Tibial artery (tissue), 4 donors: Measurements from ENCODE around the gene SEZ6L2.

Experiments
- DNase-seq, 2 donors: peaks; one replicate each; pipeline ENCODE4 v3.0.0-alpha.2; 2019
- H3K27ac ChIP-seq, 2 donors: fragments of 200-600 bp; sonication (generic) in 1 of 2; 1 replicate in 1 of 2; 2 replicates in 1 of 2; pipeline ENCODE4 v1.5.1; 2018 to 2019; ENCODE audit warnings: mild to moderate bottlenecking in 1 of 2
- H3K27me3 ChIP-seq, 2 donors: fragments of 200-600 bp; sonication (generic) in 1 of 2; one replicate each; pipeline versions ENCODE4 v1.5.1 to v1.6.0; 2016 to 2019
- H3K36me3 ChIP-seq, 3 donors: fragments of 200-600 bp; sonication (generic) in 2 of 3; one replicate each; pipeline ENCODE4 v1.5.1; 2016 to 2019; ENCODE audit warnings: mild to moderate bottlenecking in 2 of 3
- H3K4me1 ChIP-seq, 4 donors: fragments of 200-600 bp; sonication (generic) in 2 of 4; 1 replicate in 3 of 4; 2 replicates in 1 of 4; pipeline ENCODE4 v1.5.1; 2016 to 2019
- H3K4me3 ChIP-seq, 2 donors: fragments of 200-600 bp; sonication (generic) in 1 of 2; 1 replicate in 1 of 2; 2 replicates in 1 of 2; pipeline ENCODE4 v1.5.1; 2018 to 2019; ENCODE audit warnings: mild to moderate bottlenecking in 2 of 2
- H3K9me3 ChIP-seq, 3 donors: fragments of 200-600 bp; sonication (generic) in 1 of 3; one replicate each; pipeline ENCODE4 v1.5.1; 2016 to 2019
- intact Hi-C: fragments of 100-400 bp; cut with DNase I; formaldehyde crosslinking; loops from one replicate; pipeline ENCODE4 v1.15.0; 2023; ENCODE audit warnings: low total_unique reads
- TF ChIP-seq, protein P1 (sequence below), 2 experiments: fragments of 200-600 bp in 1 of 2; fragments of 450-650 bp in 1 of 2; IDR thresholded peaks; one replicate each; pipeline ENCODE4 v1.5.1; 2017 to 2019; ENCODE audit warnings: antibody characterized with exemption in 2 of 2, mild to moderate bottlenecking in 1 of 2, moderate library complexity in 1 of 2

The SEZ6L2 gene

GRCh38 chr16:29825145-29826044 is 74.0 kb downstream of the SEZ6L2 start:
- Histone ChIP-seq H3K36me3 (peaks cover 0 to 9% (median 1%) of the 10 kb centered on the region in 3 donors), H3K4me1 (peaks cover 7 to 69% (median 55%) of the 10 kb centered on the region in 4 donors), H3K27me3 (no peaks in the 10 kb centered on the region), H3K9me3 (no peaks in the 10 kb centered on the region), H3K4me3 (no peak overlapping the region), H3K27ac (peak overlapping the region; percentile 60 to 64)
- TF ChIP-seq, protein P1, sequence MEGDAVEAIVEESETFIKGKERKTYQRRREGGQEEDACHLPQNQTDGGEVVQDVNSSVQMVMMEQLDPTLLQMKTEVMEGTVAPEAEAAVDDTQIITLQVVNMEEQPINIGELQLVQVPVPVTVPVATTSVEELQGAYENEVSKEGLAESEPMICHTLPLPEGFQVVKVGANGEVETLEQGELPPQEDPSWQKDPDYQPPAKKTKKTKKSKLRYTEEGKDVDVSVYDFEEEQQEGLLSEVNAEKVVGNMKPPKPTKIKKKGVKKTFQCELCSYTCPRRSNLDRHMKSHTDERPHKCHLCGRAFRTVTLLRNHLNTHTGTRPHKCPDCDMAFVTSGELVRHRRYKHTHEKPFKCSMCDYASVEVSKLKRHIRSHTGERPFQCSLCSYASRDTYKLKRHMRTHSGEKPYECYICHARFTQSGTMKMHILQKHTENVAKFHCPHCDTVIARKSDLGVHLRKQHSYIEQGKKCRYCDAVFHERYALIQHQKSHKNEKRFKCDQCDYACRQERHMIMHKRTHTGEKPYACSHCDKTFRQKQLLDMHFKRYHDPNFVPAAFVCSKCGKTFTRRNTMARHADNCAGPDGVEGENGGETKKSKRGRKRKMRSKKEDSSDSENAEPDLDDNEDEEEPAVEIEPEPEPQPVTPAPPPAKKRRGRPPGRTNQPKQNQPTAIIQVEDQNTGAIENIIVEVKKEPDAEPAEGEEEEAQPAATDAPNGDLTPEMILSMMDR (IDR thresholded peaks at IDR 0.05) = no peak
- no peak for DNase-seq
- intact Hi-C loops = loop anchor here (5.0 kb wide), 1 partner anchor 37 kb away; the partner anchor contains the start of gene CDIPT

DNA sequence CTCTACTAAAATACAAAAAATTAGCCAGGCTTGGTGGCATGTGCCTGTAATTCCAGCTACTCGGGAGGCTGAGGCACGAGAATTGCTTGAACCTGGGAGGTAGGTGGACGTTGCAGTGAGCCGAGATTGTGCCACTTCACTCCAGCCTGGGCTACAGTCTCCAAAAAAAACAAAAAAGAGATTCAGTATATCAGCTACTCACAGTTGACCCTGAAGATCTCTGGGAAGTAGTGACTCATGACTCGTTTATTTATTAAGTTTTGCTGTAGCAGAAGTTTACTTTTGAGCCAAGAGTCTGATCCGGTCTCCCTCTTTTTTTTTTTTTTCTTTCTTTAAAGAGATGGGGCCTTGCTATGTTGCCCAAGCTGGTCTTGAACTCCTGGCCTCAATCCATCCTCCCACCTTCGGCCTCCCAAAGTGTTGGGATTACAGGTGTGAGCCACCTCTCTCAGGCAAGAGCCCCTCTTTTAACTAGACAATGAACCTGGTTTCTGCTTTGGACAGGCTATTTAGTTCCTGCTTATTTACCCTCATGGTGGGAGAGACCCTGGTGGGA is 74.7 kb downstream of the SEZ6L2 start:
- H3K9me3 ChIP-seq = no peaks in the 10 kb centered on the region
- H3K27ac ChIP-seq = peak overlapping the region; percentile 60 to 64
- no peak overlapping the region for H3K4me3 ChIP-seq
- no peaks in the 10 kb centered on the region for H3K27me3 ChIP-seq
- peaks cover 7 to 71% (median 60%) of the 10 kb centered on the region in 4 donors for H3K4me1 ChIP-seq
- intact Hi-C loops = loop anchor here (5.0 kb wide), 1 partner anchor 38 kb away; the partner anchor contains the start of gene CDIPT
- H3K36me3 ChIP-seq = peaks cover under 1 to 3% (median under 1%) of the 10 kb centered on the region in 3 donors
- no peak for DNase-seq
- TF ChIP-seq, protein P1 (IDR thresholded peaks at IDR 0.05) = no peak

GRCh38 chr16:29821643-29822115 is 77.7 kb downstream of the SEZ6L2 start:
- DNase-seq = no peak
- Histone ChIP-seq H3K4me3 (peak overlapping the region; percentile 59 to 72), H3K9me3 (no peaks in the 10 kb centered on the region), H3K27me3 (no peaks in the 10 kb centered on the region), H3K4me1 (peaks cover 7 to 83% (median 67%) of the 10 kb centered on the region in 4 donors), H3K36me3 (peaks cover 5 to 22% (median 9%) of the 10 kb centered on the region in 3 donors), H3K27ac (peak overlapping the region; percentile 89 to 90)
- intact Hi-C loops = no loop called here
- TF ChIP-seq, protein P1 (IDR thresholded peaks at IDR 0.05) = no peak
